ENCODE data around the gene ENTPD3.

The ENTPD3 gene

GRCh38 chr3:40464339-40465110, 77.5 kb downstream of the ENTPD3 start:
- peak; percentile 64 for DNase-seq

DNA sequence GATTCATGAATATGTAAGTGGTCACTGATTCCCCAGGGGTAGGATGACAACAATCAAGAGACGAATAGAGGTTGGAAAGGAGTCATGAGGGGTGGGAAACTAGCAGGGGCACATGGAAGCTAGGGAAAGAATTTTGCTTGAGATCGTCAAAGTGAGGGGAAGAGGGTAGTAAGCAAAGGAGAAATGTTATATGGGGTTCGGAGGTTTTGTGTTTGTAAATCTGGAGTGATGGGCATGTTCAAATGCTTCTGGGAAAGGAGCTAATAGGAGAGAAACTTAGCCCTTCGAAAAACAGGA, 78.1 kb downstream of the ENTPD3 start:
- DNase-seq = no peak

DNA sequence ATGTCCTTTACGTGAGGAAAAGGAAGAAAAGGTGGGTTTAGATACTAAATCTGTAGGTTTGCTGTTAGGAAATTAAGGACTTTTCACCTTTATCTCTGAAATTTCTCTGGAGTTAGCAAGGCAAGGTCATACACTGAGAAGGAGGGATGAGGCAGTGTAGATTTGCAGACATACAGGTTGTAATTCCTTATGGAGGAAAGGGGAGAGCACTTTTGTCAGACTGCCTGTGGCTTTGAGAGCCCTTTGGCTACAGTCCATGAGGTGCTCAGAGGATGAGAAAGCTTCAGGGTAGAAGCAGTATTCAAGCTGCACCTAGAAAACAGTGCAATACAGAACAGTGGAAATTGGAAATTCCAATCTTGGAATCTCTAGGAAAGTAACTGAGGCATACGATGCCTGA, 78.5 kb downstream of the ENTPD3 start:
- no peak for DNase-seq

GRCh38 chr3:40468018-40468417, 81.0 kb downstream of the ENTPD3 start:
- DNase-seq = no peak

GRCh38 chr3:40470701-40471100, 83.7 kb downstream of the ENTPD3 start:
- peak; percentile 63 for DNase-seq

DNA sequence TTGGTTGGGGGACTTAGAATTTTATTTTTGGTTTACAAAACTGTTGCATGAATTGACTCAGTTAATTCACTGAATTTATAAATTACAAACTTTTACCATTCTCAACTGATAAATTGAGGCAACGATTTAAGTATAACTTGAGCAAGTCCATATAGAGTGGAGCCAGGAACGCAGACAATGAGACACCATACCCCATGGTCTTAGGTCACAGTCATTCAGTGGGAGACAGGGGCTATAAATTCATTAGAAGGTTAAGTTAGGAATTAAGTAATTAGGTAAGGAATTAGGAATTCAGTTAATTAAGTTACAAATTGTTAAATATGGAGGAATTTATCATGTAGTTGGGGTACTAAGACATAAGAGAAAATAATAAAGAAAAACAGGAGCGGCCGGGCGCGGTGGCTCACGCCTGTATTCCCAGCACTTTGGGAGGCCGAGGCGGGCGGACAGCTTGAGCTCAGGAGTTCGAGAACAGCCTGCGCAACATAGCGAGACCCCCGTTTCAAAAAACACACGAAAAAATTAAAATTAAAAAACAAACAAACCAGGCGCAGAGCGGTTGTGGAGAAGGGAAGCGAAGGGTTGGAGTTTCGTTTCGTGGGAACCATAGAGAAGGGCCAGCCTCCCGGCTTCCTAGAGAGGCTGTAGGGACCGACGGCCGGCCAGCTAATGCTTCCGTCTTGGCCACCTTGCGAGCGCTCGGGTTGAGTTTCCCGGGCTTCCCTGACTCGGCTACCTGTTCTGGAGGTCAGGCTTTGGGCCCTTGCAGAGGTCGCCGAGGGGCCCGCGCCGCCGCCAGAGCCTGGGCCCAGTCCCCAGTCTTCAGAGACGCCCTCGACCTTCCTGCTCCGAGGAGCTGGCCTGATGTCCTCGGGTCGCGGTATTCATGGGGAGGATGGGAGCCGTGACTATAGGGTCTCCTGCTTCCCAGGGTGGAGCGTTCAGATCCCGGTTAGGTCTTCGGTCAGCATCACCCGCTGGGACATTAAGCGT, 89.8 kb downstream of the ENTPD3 start, which contains the start of gene ZNF619:
Gene ZNF619, plus strand, starts transcription at position 645 of the 993 bp plus-strand sequence. CDS start 858 bp downstream, outside the sequence.
- peak; percentile 87 for DNase-seq

DNA sequence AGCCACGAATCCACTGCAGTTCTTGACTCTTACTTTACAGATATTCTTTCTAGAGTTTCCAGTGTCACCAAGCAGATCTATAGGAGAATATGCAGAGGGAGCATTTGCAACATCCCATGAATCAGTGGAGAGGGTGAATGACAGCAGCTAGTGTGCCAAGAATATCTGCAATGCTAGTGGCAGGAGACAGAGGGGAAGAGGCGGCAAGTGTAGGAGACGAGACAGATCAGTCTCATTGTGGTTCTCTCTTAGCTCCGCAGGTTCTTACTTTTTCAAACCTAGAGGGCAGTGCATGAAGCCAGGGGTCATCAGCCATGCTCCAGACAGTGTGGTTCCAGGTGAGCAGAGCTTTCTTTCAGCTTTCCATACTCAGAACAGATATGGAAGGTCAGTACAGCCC, 90.7 kb downstream of the ENTPD3 start:
- no peak for DNase-seq
